NCI-H748 treated with DMSO at 0.1 percent for 48 hours (cell line): ENCODE measurements around the gene METTL3.

Source experiments
- DNase-seq: peaks from one replicate; lab custom pipeline; 2025; lab: John Stamatoyannopoulos, UW

METTL3 gene

DNA sequence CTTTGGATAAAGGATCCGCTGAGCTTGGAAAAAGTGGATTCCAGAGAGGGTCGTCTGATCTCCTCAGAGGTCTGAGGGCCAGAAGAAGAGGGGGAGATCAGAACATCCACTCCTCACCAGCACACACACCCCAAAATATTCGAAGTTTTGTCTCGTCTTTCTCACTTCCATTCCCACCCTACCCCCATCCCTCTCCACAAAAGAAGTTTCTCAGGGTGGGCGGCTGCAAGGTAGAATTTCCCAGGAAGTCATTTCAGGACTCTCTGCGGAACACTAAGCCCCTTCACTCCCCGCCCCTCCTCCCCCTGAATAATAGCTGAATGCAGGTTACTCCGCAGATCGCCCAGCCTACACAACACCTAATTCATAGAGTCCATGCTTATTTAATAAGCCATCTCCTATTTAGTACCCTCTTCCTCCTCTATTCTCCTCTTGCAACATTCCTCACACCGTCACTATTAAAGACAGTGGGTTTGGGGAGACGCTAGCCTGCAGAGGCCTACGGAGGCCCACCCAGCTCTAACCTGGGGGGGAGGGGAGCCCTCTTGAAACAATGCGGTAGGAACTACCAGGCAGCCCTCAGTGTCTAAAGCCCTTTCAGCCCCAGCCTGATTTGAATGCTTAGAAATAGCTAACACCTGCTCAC is 15.7 kb upstream of the METTL3 start:
- peak; percentile 19 for DNase-seq

DNA sequence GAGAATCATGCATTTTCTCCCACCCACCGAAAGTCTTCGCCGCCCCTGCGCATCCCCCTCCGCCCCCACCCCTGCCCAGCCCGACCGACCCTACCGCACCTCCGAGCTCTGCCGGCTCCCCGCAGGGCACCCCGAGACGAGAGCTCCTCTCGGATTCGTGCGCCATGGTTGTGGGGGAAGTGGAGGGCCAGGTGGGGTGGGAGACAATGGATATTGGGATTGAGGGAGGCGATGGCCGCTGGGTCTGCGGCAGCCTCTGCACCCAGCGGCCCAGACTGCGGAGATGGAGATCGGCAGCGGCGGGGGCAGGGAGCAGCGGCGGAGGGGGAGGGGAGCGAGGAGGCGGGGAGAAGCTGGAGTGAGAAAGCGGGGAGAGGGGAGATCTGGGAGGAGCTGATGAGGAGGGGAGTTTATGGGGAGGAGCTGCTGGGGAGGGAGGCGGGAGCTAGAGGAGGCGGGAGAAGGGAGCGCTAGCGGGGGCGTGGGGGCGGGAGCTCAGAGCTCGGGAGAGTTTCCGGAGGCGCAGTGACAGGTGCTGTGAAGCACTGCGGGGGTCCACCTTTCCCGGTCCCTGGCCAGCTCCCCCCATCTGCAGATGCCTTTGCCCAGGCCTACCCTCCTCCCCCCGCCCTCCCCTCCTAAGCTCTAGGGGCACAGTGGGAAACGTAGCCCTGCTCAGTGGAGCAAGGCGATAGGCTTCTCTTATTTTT is 15.0 kb upstream of the METTL3 start, which contains the start of gene SALL2:
Gene SALL2, minus strand, starts transcription at position 385 of the 710 bp plus-strand sequence. Its CDS starts 219 bp downstream, at position 166.
- peak; percentile 93 for DNase-seq

DNA sequence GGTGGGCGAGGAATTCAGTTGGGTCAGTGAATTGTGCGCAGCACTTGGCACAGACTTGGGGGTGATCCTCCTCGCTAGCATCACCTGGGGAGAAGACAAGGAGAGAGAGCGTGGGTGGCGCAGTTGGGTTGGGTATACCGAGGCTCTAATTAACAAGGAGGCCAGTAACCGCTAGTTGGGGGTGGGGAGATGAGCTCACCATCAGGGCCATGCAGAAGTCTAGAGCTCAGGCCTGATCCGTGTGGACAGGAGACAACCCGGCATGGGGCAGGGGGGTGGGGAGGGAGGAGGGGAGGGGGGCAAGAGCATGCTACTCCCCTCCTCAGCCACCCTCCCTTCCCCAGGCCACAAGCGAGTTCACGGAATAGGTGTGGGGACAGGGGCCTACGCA is 14.4 kb upstream of the METTL3 start:
- DNase-seq = peak; percentile 3

DNA sequence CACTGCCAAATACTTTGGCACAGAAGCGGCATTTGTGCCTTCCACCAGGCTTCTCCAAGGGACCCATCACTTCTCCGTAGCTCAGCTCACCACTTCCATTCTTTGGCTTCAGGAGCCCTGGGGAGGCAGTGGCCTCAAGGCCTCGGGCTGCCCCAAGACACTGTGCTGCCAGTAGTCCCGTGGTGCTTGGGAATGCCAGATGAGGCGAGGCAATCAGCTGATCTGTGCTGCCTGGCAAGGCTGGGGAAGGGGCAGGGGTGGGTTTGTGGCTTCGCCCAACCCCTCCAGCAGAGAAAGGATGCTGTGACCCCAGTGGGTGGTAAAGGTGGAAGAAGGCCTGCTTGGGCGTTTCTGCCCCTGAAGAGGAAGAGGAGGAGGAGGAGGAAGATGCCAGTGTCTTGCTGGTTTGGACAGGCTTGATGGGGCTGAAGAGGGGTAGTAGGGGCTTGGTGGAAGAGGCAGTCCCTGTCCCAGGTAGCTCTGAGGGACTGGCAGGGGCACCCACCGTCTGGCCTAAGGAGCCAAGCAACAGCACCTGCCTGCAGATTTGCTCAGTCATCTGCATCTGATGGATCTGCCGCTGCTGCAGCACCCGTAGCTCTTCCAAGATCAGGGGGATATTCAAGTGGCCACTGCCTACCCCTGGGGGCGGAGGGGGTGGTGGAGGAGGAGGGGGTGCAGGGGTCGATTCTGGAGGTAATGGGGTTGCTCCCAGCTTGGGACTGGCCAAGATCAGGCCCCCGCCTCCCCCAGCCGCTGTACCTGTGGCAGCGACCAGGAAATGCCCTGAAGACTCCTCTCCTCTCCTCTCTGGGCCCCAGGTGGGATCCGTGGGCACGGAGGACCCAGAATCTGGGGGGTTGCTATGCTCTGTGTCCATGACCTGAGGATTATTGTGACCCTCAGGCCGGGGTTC is 13.7 kb upstream of the METTL3 start:
- DNase-seq = no peak

DNA sequence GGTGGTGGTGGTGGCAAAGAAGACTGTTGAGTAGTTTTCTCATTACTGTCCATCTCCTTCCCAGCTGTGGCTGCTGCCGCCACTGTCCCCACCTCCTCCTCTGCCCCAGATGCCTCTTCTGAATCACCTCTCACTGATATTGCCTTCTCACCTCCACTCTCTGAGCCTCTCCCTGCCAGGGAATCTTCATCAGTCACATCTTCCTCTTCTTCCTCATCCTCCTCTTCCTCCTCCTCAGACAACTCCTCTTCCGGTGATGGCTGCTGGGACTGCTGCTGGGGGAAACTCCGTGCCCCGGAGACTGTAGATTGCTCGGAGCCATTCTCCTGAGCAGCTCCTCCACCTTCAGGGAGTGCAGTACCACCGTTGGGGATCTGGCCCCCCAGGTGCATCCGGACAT is 12.1 kb upstream of the METTL3 start:
- DNase-seq = no peak

DNA sequence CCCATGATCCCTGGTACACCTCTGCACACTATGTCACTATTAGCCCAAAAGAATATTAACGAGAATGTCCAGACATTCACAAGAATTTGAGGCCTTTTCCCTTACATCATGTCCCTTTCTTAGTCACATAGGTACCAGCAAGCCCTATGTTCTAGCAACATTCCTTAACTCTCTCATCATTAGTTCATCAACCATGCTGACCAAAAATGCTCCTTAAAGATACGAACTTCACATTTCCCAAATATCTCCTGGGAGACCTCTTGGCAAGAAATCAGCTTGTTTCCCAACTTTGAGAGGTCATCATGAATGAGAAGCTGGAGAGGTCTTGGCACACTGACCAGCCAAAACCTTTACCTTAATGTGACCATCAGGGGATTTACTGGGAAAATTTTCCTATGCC is 10.4 kb upstream of the METTL3 start:
- no peak for DNase-seq

DNA sequence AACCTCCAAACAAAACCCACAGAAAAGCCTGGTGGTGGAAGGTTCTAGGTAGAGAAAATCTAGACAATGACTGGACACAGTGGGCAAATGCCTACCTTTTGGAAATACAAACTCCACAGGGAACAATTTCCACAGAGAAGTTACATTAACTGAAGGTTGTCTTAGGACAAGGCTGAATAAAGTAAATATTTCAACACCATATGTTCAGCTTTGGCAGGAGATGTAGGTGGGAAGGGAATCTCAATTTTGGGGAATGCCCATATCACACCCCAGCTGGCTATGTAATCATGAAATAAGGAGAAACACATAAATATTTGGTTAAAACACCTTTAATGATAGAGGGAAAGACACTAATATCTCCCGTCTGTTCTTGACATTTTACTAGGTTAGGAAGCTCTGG is 9.6 kb upstream of the METTL3 start:
- no peak for DNase-seq

DNA sequence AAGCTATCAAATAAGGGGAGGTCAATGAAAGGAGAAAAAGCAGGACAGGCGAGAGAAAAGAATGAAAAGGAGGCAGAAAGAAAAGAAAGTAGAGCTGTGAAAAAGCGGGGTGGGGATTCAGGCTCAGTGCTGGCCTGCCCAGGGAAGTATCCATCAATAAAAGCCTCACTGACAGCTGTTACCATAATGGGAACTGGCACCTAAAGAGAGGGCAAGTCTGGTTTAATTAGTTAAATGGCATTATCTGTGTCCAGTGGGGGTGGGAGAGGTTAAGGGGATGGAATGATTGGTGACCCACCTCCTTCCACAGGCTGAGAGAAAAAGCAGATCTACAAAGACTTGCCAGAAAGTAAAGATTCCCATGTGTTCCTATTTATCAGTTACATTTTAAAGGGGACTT is 7.6 kb upstream of the METTL3 start:
- no peak for DNase-seq

DNA sequence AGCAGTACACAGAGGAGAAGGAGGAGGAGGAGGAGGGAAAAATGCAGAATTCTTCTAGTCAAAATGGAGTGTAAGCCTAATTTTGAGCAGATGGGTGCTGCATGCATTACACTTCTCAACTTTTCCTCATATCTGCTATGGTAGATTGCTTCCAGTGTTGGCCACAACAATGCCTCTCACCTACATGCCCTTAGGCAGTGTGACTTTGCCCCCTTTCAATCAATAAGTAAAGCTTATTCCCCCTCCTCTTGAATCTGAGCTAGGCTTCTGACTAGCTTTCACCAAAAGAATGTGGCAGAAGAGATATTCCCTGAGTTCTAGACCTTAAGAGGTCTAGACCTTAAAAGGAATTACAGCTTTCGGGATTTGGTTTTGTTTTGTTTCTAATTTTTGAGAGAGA is 3.2 kb upstream of the METTL3 start:
- DNase-seq = no peak

DNA sequence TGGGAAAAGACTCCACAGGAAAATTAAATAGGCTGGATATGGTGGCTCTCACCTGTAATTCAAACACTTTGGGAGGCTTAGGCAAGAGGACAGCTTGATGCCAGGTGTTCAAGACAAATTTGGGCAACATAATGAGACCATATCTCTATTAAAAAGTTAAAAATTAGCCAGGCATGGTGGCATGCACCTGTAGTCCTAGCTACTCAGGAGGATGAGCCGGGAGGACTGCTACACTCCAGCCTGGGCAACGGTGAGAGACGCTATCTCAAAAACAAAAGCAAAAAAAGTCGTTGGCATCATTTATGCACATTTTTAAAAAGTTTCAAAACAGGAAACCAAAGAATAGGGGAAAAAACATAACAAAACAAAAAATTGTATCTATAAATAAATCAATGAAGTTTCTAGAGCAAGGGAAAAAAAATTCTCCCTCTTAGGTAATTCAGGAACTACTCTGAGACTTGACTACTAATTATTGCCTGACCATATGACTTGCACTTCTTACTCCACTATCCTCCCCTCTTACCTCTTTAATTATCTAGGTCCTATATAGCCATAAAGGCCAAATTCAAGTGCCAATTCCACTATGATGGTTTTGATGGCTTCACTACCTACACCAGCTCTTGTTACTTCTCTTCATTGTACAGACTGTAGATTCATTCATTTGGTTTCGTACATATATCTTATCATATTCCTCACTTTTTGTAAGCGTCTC is 1.6 kb downstream of the METTL3 start:
- no peak for DNase-seq

DNA sequence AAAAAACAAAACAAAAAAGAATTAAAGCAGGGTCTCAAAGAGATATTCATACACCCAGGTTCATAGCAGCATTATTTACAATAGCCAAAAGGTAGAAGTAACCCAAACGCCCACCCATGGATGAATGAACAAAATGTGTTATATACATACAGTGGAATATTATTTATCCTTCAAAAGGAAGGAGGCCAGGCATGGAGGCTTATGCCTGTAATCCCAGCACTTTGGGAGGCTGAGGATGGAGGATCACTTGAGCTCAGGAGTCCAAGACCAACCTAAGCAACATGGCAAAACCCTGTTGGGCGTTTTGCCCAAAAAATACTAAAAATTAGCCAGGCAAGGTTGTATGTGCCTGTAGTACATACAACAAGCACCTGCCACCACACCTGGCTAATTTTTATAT is 4.6 kb downstream of the METTL3 start:
- DNase-seq = no peak

DNA sequence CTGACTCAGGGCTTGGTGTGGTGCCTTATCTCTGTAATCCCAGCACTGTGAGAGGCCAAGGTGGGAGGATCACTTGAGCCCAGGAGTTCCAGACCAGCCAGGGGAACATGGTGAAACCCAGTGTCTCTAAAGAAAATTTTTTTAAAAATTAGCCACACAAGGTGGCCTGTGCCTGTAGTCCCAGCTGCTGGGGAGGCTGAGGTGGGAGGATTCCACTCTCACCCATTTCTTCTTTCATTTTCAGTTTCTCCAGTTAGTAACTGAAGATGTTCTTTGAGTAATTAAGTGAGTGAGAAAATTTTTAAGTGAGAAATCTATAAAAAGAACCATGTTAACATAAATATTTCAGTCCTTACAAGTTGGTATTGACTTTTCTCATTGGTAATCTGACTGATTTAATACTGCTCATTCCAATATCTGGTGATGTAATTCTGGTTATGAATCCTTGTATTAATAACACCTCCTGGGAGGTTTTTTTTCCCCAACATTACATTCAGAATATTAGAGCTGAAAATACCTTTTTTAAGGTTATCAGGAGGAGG is 6.1 kb downstream of the METTL3 start:
- DNase-seq = no peak

DNA sequence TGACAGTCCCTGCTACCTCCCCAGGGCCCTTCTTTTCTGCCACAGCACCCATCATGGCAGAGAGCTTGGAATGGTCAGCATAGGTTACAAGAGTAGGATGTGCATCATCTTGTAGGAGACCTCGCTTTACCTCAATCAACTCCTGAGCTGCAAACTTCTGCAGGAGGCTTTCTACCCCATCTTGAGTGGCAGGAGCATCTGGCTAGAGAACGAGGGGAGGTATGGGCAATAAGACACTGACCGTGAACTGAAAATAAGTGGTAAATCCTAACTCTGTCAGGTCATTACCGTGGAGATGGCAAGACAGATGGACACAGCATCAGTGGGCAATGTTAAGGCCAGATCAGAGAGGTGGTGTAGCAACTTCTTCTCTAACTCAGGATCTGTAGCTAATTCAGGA is 7.8 kb downstream of the METTL3 start:
- no peak for DNase-seq

DNA sequence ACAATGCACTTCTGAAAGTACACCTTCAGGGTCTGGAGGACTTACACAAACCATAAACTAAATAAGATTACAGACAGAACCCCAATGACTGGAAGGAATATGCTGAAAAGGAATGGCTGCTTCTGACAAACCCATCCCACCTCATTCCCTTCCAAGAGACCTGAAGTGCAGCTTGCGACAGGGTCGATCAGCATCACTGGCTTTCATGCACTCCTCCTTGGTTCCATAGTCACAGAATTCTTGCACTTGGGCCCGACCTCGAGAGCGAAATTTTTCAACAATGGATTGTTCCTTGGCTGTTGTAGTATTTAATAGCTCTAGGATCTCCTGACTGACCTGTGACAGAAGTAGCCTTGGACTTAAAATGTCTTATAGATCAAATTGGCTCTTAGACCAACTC is 9.6 kb downstream of the METTL3 start:
- DNase-seq = no peak

DNA sequence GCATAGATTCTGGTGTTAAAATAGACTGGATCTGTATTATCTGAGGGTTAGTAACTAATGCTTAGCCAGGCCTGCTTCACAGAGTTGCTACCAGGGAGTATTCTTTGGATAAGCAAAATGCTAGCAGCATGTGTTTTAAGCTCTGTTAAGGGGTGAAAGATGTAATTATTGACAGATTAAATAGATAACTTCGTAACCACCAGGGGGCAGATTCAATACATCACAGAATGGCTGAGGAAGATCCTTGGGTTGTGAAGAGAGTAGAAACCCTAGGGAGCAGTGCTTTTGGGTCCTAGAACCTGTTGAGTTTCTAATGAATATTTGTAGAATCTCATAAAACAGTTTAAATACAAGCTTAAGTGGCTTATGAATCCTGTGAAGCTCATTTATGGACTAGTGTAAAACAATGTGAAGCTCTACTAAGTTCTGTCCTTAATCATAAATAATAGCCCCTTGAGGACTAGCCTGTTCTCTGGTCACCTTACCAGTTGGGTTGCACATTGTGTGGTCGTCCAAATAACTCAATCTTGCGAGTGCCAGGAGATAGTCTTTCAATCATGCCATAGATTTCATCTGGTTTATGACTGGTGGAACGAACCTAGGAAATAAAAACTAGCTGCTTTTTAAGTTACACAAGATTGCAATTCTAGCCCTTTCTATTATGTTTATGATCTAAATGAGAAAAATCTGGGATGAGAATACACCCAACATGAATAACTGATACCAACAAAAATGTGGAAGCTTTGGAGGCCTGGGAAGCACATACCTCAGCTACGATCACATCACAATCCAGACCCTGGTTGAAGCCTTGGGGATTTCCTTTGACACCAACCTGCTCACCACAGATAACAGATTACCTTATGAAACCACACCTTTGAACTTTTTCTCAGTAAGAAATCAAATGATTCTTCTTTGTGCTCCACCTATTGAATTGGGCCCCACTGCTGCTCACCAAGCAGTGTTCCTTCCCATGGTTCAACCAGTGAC is 12.3 kb downstream of the METTL3 start:
- peak; percentile 30 for DNase-seq

DNA sequence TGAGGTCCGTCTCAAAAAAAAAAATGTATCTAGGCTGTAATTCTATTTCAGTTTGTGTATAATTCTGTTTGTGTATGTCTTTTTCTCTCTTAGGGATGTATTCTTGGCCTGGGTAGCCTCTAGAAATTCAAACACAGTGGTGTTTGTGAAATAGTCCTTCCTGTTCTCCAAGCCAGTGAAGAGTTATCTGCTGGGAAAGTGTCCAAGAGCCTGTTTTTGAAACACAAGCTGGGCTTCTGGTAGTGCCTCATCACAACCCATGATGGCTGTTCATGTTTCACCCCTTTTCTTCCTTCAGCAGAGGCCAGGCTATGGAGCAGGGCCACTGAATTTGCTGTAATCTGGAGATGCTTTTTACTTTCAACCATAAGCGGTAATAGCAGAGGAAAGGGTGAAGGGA is 14.7 kb downstream of the METTL3 start:
- DNase-seq = no peak

DNA sequence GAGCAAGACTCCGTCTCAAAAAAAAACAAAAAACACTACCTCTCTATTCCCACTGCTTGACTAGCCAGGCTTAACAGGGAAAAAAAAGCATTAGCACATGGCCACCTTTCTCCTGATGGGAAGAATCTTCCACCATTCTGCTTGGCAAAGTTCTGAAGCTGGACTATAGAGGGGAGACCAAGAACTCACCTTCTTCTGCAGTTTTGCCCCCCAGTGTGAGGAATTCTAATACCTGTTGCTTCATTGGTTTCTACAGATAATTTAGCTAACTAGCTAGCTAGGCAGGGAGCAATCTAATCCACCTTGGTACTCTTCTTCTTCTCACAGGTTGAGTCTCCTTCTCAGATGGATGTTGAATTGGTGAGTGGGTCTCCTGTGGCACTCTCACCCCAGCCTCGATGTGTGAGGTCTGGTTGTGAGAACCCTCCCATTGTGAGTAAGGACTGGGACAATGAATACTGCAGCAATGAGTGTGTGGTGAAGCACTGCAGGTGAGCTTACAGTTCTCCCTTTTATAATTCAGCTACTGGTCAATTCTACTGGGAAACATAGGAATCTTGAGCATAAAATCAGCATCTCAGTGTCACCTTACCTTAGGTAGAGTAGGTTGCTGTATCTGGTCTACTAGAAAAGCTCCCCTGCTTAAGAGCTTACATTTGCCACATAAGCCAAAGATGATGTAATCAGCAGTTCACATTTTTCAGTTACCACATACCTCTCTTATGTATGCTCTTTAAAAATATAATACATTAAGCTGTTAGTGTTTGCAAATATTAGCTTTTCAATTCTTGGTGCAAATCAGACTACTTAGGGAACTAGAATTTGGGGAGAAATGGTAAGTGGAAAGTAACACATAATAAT is 16.0 kb downstream of the METTL3 start:
- DNase-seq = no peak

DNA sequence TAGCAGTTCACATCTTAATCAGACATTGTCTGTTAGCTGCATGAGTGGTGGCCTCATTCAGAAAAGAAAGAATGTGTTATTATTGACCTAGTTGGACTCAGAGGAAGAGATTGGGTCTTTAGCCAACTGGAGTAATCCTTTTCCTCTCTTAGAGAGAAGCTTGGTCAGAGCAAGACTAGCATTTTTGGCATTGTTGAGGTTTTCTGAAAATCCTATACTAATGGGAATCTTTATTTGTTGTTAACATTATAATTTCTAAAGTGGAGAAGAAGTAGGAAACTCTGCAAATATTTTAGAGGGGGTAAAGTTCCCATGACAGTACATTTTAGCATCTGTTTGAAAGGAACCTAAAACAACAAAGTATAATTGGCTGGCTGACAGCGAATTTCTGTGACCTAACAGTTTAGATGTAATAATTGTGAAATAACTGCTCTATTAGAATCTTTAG is 24.5 kb downstream of the METTL3 start:
- DNase-seq = no peak

DNA sequence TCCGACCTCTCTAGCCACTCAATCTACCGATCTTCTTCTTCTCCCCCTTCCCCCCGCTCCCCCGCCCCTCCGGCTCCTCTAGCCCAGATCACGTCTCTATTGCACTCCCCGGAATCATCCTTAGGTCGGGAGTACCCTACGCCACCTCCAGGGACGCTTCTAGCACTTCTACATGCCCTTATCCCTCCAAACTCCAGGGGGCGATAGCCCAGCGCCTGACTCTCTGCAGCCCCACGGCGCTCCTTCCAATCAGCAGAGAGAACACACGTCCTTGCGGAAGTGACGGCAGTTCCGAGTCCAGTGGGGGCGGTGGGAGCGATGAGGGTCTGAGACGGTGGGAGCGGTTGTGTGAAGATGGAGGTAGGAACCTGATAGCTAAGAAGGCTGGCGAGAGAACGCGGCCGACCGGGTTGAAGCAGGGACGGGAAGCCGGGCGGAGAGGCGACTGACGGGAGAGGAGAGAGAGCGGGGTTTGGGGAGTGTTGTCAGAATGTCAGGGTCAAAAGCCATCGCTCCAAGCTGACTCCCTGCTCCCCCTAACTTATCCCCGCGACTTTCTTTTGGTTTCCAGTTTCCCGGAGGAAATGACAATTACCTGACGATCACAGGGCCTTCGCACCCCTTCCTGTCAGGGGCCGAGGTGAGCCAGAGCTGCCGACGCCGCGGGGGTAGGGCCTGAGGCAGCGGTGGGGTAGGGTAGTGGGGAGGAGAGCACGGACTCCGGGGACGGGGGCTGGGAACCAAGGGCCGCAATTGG is 34.0 kb downstream of the METTL3 start, which contains the start of the genes RAB2B and TOX4:
Gene RAB2B, minus strand, starts transcription at position 35 of the 757 bp plus-strand sequence. CDS start 87 bp downstream, outside the sequence.
Gene TOX4, plus strand, starts transcription at position 271 of the 757 bp plus-strand sequence. Its CDS starts 84 bp downstream, at position 355.
- peak; percentile 95 for DNase-seq
